HUES48 (cell line): ENCODE results near the gene SPACA4.

Experiments used
- H3K27ac ChIP-seq: one replicate; pipeline ENCODE4 v1.7.0; 2013; ENCODE audit warnings: low read depth, low read length, inconsistent platforms
- H3K27me3 ChIP-seq: 2 replicates; pipeline ENCODE4 v1.6.1; 2013; ENCODE audit warnings: mild to moderate bottlenecking, low read length; ENCODE audit not compliant: control insufficient read depth, insufficient read depth
- H3K36me3 ChIP-seq: 2 replicates; pipeline ENCODE4 v1.6.1; 2013; ENCODE audit warnings: low read length; ENCODE audit not compliant: control insufficient read depth, insufficient read depth
- H3K4me1 ChIP-seq: 2 replicates; pipeline ENCODE4 v1.6.1; 2013; ENCODE audit warnings: mild to moderate bottlenecking, low read length; ENCODE audit not compliant: control insufficient read depth, insufficient read depth
- H3K4me3 ChIP-seq: 2 replicates; pipeline ENCODE4 v1.5.1; 2013; ENCODE audit warnings: mild to moderate bottlenecking, low read depth, low read length
- H3K9ac ChIP-seq: 2 replicates; pipeline ENCODE4 v1.6.1; 2013; ENCODE audit warnings: mild to moderate bottlenecking, low read depth, low read length, moderate library complexity
- H3K9me3 ChIP-seq: 2 replicates; pipeline ENCODE4 v1.6.1; 2013; ENCODE audit warnings: low read length; ENCODE audit not compliant: control insufficient read depth, insufficient read depth

Gene SPACA4

DNA sequence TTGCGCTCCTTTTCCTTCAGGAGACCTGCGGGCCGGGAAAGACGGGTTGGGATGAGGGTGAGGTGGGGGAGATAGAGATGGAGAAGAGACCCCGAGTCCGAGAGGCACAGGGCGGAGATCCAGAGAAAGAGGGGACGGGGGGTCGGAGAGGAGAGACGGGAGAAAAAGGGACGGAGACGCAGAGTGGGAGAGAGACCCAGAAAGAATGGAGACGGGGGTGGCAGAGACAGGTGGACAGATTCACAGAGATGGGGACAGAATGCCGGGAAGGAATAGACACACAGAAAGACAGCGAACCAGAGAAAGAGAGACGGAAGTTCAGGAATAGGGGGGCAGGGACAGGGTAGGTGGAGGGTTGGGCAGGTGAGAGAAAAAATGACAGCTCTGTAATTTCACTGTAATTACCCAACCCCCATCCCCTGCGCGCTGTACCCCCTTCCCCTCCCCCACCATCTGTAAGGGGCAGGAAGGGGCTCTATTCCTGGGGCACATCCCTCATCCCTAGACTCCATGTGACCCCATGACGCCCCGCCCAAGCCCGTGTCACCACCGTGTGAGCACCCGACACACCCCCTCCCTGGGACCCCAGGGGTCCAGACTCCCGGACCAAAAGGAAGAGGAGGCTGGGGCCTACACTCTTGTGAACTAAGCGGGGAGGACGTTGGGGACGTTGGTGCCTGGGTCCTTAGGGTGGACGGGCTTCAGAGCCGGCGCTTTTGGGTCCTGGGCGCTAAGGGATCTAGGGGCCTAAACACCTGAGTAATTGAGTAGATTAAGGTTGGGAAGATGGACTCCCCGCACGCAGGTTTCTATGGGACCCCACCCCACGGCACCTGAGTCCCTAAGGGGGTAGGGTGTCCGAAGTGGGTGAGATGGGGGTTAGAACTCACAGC, 29.7 kb downstream of the SPACA4 start:
- Histone ChIP-seq H3K27me3 (peaks cover 9% of the 10 kb centered on the region; the same call in 1 of the 2 replicates), H3K36me3 (peaks cover 4% of the 10 kb centered on the region), H3K27ac (peak overlapping the region; percentile 93), H3K9ac (no peak overlapping the region), H3K4me3 (peak overlapping the region; percentile 85), H3K4me1 (peaks cover 27% of the 10 kb centered on the region), H3K9me3 (no peaks in the 10 kb centered on the region)

DNA sequence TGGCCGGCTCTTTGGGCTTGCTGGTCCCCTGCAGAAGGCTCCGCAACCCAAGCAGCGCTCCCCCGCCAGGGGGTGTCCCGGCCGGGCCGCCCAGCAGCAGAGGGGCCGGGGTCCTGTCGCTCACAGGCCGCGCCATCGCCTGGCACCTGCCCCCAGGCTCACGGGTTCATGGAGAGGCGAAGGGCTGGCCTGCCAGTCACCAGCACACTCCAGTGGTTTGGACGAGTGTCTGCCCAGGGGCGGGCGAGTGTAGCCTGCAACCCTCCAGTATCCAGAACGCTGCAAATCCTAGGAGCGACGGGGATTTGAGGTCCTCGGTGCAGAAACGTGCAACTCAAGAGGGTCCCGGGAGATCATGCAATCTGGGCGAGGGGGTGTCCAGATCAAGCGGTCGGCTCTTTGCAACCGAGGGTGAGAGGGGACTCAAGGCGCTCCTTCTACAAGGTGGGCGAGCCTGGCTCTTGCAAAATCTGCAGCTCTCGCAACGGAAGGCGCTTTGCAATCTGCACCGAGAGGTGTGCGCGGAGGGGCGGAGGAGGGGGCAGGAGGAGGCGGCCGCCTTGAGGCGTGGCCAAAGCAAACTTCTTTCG, 30.4 kb downstream of the SPACA4 start, which contains the start of gene DBP:
TSS of gene DBP (minus strand) at position 521 of the 590 bp plus-strand sequence. CDS start at position 136, 385 bp downstream.
- Histone ChIP-seq H3K27me3 (peaks cover 9% of the 10 kb centered on the region; the same call in 1 of the 2 replicates), H3K36me3 (peaks cover 4% of the 10 kb centered on the region), H3K27ac (peak within 1 kb of the TSS; percentile 93), H3K9me3 (no peaks in the 10 kb centered on the region), H3K9ac (peak within 1 kb of the TSS; percentile 68), H3K4me1 (peaks cover 24% of the 10 kb centered on the region), H3K4me3 (peak within 1 kb of the TSS; percentile 85)

DNA sequence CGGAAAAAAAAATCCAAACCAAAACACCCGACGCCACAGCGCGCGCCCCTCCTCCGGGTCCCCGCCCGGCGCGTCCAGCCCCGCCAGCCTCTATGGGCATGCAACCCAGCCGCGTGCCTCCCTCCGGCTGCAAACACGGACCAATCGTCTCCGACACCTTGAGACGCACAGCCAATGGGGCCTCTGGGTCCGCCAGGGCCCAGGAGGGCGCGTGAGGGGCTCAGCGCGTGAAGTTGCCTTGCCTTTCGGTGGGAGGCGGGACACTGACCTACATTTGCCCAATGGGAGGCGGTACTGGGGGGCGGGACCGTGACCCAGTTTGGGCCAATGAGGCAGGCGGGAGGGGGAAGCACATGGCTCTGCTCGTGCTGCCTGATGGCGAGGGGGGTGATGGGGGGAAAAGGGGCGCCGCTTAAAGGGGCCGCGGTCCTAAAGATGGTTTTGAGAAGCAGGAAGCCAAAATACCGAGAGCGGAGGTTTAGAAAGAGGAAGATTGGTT, 31.0 kb downstream of the SPACA4 start:
- H3K27ac ChIP-seq, result peak overlapping the region; percentile 93
- peaks cover 9% of the 10 kb centered on the region; the same call in 1 of the 2 replicates for H3K27me3 ChIP-seq
- H3K9ac ChIP-seq, result peak overlapping the region; percentile 68
- H3K4me3 ChIP-seq, result peak overlapping the region; percentile 85
- H3K9me3 ChIP-seq, result no peaks in the 10 kb centered on the region
- H3K36me3 ChIP-seq, result peaks cover 4% of the 10 kb centered on the region
- peaks cover 24% of the 10 kb centered on the region for H3K4me1 ChIP-seq

DNA sequence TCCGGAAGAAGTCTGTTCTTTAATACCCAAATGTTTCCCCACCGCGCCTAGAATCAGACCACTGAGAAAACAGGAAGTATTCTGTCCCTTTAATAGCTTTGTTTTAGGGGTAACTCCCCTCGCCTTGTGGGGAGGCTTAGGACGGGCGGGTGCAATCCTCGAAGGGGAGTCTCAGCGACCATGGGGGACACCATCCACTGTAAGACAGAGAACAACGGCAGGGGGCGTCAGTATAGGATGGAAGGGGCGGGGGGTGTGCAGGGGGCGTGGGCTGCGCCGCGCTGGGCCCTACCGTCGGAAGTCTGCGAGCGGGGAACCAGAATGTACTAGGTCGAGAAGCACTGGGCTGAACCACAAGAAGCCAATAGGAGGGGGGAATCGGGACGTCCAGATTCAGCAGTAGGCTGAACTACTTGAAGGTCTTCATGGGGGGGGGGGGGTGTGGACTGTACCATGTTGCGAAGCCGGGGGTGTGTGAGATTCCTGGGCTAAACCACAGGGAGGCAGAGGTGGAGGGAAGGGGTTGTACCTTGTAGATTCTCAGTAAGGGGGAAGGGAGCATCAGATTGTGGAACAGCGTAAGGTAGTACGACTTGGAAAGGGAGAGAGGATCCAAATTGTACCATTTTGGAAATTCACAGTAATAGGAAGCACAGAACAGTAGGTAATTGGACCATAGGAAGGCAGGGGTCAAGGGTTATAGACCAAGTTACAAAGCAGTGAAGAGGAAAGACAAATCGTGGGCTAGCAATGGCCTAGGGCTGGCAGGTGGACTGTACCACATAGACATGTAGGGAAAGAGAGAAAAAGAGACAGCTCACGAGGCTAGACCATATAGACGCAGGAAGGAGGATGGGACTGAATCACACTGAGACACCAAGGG, 31.6 kb downstream of the SPACA4 start:
- Histone ChIP-seq H3K27ac (peak overlapping the region; percentile 93), H3K27me3 (peaks cover 9% of the 10 kb centered on the region; the same call in 1 of the 2 replicates), H3K9me3 (no peaks in the 10 kb centered on the region), H3K9ac (peak overlapping the region; percentile 68), H3K36me3 (peaks cover under 1% of the 10 kb centered on the region), H3K4me1 (peaks cover 24% of the 10 kb centered on the region), H3K4me3 (peak overlapping the region; percentile 61)

DNA sequence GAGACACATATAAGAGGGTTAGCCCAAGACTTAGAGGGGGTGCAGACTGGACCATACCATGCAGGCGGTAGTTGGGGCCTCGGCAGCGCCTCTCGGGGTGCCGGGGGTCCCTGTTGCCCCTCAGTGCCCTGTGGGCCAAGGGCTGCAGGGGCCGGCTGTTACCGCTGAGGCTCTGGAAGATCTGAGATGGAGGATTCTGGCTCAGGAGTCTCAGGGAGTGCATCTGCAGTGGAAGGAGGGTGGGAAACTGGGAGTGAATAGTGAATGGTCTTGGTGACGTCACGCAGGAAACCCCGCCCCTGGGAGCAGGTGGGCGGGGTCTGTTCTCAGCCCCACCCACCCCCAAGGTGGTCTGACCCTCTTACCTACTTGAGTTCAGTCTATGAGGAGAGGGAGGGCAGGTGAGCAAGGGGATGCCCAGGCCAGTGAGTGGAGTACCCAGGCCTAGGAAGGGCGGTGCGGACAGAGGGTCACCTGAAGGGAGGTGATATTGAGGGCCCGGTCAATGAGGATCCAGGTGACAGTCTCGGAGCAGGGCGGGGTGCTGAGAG, 32.4 kb downstream of the SPACA4 start:
- Histone ChIP-seq H3K9ac (no peak overlapping the region), H3K36me3 (no peaks in the 10 kb centered on the region; the same call in 1 of the 2 replicates), H3K9me3 (no peaks in the 10 kb centered on the region), H3K4me3 (peak overlapping the region; percentile 28; the same call in 1 of the 2 replicates), H3K4me1 (peaks cover 22% of the 10 kb centered on the region), H3K27ac (peak overlapping the region; percentile 93), H3K27me3 (peaks cover 9% of the 10 kb centered on the region; the same call in 1 of the 2 replicates)

DNA sequence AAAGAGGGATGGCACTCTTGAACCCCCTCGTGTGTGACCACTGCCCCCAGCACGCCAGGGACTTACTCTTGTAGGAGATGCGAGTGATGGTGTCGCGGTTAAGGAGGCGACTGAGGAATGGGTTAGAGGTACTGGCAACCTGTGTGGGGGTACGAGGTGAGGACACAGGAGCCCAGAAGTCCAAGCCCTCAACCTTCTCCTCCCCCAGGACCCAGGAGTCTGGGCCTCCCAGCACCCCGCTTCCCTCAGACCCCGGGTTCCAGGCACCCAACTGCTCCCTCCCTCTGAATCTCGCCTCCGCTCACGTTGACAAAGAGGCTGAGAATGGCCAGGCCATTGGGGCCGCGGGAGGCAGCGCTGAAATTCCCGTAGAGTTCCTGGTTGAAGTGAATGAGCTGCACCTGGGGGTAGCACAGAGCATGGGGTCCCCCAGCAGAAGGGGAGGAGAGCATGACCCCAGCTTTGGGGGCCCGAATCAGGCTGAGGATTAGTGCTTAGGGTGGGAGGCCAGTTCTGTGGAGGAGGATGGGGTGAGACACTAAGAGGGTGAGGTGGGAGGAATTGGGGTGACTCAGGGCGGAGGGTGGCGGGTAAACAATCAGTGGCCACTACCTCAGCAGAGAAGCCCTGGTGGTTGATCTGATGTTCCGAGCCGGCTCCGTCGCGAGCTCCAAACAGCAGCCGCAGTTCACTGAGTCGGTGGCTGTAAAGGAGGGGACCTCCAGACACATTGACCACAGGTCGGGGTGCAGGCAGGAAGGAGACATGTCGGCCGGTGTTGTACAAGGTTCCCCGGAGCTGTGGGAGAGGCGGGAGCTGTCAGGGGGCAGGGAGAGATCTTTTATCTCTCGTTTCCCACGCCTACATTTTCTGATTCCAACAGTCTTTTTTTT, 33.2 kb downstream of the SPACA4 start:
- Histone ChIP-seq H3K36me3 (no peaks in the 10 kb centered on the region; the same call in 1 of the 2 replicates), H3K27ac (peak overlapping the region; percentile 93), H3K27me3 (peaks cover 9% of the 10 kb centered on the region; the same call in 1 of the 2 replicates), H3K4me1 (peaks cover 20% of the 10 kb centered on the region), H3K9ac (no peak overlapping the region), H3K4me3 (no peak overlapping the region; the same call in 1 of the 2 replicates), H3K9me3 (no peaks in the 10 kb centered on the region)

DNA sequence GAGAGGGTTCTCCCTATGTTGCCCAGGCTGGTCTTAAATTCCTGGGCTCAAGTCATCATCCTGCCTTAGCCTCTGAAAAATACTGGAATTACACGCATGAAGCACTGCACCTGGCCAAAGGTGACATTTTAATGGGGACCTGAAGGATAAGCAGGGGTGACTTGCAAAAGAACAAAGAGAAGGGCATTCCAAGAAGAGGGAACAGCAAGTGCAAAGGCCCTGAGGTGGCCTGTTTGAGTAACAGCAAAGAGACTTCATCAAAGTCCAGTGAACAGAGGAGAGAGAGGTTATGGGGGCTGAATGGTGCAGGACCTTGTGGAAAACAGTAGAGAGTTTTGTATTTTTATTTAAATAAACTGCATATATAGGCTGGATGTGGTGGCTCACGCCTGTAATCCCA, 35.3 kb downstream of the SPACA4 start:
- H3K4me1 ChIP-seq, result peaks cover 15% of the 10 kb centered on the region
- no peaks in the 10 kb centered on the region for H3K27me3 ChIP-seq

DNA sequence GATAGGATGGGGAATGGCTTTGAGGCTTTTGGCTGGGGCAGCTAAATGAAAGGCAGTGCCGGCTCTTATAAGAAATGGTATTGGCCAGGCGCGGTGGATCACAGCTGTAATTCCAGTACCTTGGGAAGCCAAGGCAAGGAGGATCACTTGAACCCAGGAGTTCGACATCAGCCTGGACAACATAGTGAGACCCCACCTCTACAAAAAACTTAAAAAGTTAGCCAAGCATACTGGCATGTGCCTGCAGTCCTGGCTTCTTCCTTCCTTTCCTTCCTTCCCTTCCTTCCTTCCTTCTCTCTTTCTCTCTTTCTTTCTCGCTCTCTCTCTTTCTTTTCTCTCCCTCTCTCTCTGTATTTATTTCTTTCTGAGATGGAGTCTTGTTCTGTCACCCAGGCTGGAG, 36.3 kb downstream of the SPACA4 start:
- no peak overlapping the region for H3K27ac ChIP-seq
- no peaks in the 10 kb centered on the region for H3K9me3 ChIP-seq
- H3K9ac ChIP-seq, result no peak overlapping the region
- no peaks in the 10 kb centered on the region; the same call in 1 of the 2 replicates for H3K36me3 ChIP-seq
- H3K27me3 ChIP-seq, result no peaks in the 10 kb centered on the region
- H3K4me1 ChIP-seq, result peaks cover 17% of the 10 kb centered on the region
- H3K4me3 ChIP-seq, result no peak overlapping the region

More for the DNA sequence above, 35.3 kb downstream of the SPACA4 start:
- no peak overlapping the region for H3K27ac ChIP-seq
- H3K9me3 ChIP-seq, result no peaks in the 10 kb centered on the region
- H3K36me3 ChIP-seq, result no peaks in the 10 kb centered on the region; the same call in 1 of the 2 replicates
- no peak overlapping the region for H3K4me3 ChIP-seq
- H3K9ac ChIP-seq, result no peak overlapping the region

DNA sequence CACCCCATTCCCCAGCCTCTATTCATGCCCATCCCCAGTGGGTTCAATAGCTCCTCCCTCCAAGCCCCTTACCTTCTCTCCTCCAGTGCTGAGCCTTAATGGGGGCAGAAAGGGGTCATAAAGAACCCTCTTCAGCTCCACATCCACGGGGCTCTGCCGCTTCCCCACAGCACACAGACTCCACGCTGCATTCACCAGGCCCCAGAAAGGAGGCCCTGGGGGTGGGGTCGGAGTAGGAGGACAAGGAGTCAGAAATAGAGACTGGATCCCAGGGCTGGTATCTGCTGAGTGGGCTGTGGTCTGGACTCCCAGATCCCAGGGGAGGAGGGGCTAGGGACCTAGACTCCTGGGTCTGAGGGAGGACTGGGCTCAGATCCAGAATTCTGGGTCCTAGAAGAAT, 37.8 kb downstream of the SPACA4 start:
- peak overlapping the region; percentile 98 for H3K27ac ChIP-seq
- H3K36me3 ChIP-seq, result no peaks in the 10 kb centered on the region; the same call in 1 of the 2 replicates
- H3K4me1 ChIP-seq, result peaks cover 6% of the 10 kb centered on the region
- no peaks in the 10 kb centered on the region for H3K27me3 ChIP-seq
- H3K4me3 ChIP-seq, result peak overlapping the region; percentile 95
- no peak overlapping the region; the same call in 1 of the 2 replicates for H3K9ac ChIP-seq
- no peaks in the 10 kb centered on the region for H3K9me3 ChIP-seq
